PC-3 (cell line): ENCODE data around the gene TRABD2B. TPM values are rescaled to one million over a fixed set of nuclear protein-coding genes. Genes with fewer than 3 reads are reported as not detected.

Experiments used
- ATAC-seq: fragments of 200-7000 bp; cut with Tn5 transposase; 2 replicates; pipeline ENCODE4 v1.9.1; 2020; ENCODE audit warnings: mild to moderate bottlenecking, moderate library complexity
- BruUV-seq: library from RNA; stranded (reverse); fragments of 400-500 nt; replicated peaks from 2 replicates; lab custom pipeline; 2021; lab: Mats Ljungman, UMichigan
- CTCF ChIA-PET: fragments of 300-600 bp; sonication (Branson Sonifier 250); formaldehyde crosslinking; loops from one replicate; lab custom pipeline; 2022; ENCODE audit warnings: antibody characterized with exemption; lab: Charles Lee
- POLR2A ChIA-PET: fragments of 300-600 bp; sonication (Branson Sonifier 250); formaldehyde crosslinking; loops from one replicate; lab custom pipeline; 2022; ENCODE audit warnings: antibody characterized with exemption; ENCODE audit not compliant: unreplicated experiment; lab: Charles Lee
- DNase-seq: peaks from one replicate; pipeline ENCODE4 v3.0.0-alpha.2; 2015
- H2AFZ ChIP-seq: fragments of 300-600 bp; sonication (generic); 2 replicates; pipeline ENCODE4 v1.6.0; 2016; ENCODE audit warnings: antibody characterized with exemption, low read length
- H3F3A ChIP-seq: fragments of 300-600 bp; sonication (generic); one replicate; pipeline ENCODE4 v1.6.0; 2017; ENCODE audit warnings: antibody characterized with exemption, low read length, control low read depth, mild to moderate bottlenecking; ENCODE audit not compliant: unreplicated experiment
- H3K27ac ChIP-seq: fragments of 300-600 bp; sonication (generic); 2 replicates; pipeline ENCODE4 v1.5.1; 2016; ENCODE audit warnings: mild to moderate bottlenecking, low read length
- H3K27me3 ChIP-seq: fragments of 300-600 bp; sonication (generic); 2 replicates; pipeline ENCODE4 v1.6.1; 2016; ENCODE audit warnings: low read length, mixed read lengths
- H3K36me3 ChIP-seq: fragments of 300-600 bp; sonication (generic); 2 replicates; pipeline ENCODE4 v1.6.1; 2016; ENCODE audit warnings: low read depth, mixed run types, low read length, mixed read lengths
- H3K4me1 ChIP-seq: fragments of 300-600 bp; sonication (generic); 2 replicates; pipeline ENCODE4 v1.5.1; 2016; ENCODE audit warnings: low read length; ENCODE audit not compliant: insufficient read depth
- H3K4me2 ChIP-seq: fragments of 300-600 bp; sonication (generic); 2 replicates; pipeline ENCODE4 v1.6.0; 2016; ENCODE audit warnings: low read length
- H3K4me3 ChIP-seq: fragments of 300-600 bp; sonication (generic); 2 replicates; pipeline ENCODE4 v1.5.1; 2016; ENCODE audit warnings: mild to moderate bottlenecking, low read length, mixed read lengths
- H3K79me2 ChIP-seq: fragments of 300-600 bp; sonication (generic); 2 replicates; pipeline ENCODE4 v1.6.1; 2017; ENCODE audit warnings: low read length, mixed read lengths
- H3K9ac ChIP-seq: fragments of 300-600 bp; sonication (generic); 2 replicates; pipeline ENCODE4 v1.6.0; 2016; ENCODE audit warnings: mild to moderate bottlenecking, low read length
- H3K9me2 ChIP-seq: fragments of 300-600 bp; sonication (generic); replicated peaks from 2 replicates; pipeline ENCODE4 v1.6.1; 2016; ENCODE audit warnings: mixed run types, low read length, mixed read lengths
- H3K9me3 ChIP-seq: fragments of 300-600 bp; sonication (generic); 2 replicates; pipeline ENCODE4 v1.6.1; 2016; ENCODE audit warnings: low read length, mixed read lengths
- H4K20me1 ChIP-seq: fragments of 300-600 bp; sonication (generic); 2 replicates; pipeline ENCODE4 v1.6.1; 2016; ENCODE audit warnings: low read length, mixed read lengths
- EZH2 ChIP-seq: fragments of 300-600 bp; sonication (generic); IDR thresholded peaks from one replicate; pipeline ENCODE4 v1.6.1; 2017; ENCODE audit warnings: antibody characterized with exemption, mild to moderate bottlenecking, low read length; ENCODE audit not compliant: unreplicated experiment
- EZH2phosphoT487 ChIP-seq: fragments of 300-600 bp; sonication (generic); IDR thresholded peaks from 2 replicates; pipeline ENCODE4 v1.6.1; 2018; ENCODE audit warnings: mild to moderate bottlenecking, antibody characterized with exemption, low read length, borderline replicate concordance
- intact Hi-C: fragments of 100-400 bp; cut with micrococcal nuclease; formaldehyde crosslinking; loops from 2 replicates; pipeline ENCODE4 v1.9.0; 2023
- total RNA-seq: library from RNA; depleted of rRNA; stranded (reverse); fragments of >200 nt; gene quantifications from 2 replicates; pipeline ENCODE4 v1.2.3, GENCODE V29; 2014
- TF ChIP-seq, protein P1 (sequence below): fragments of 300-600 bp; sonication (generic); conservative IDR thresholded peaks from 2 replicates; pipeline ENCODE4 v1.5.1; 2017; ENCODE audit warnings: antibody characterized with exemption, low read depth, mild to moderate bottlenecking, low read length

The TRABD2B gene
- total RNA-seq, 1 experiment from 2014 or later: 0.44 TPM

- DNase-seq (no peak), ATAC-seq (no peak)
- no peak overlapping the region for H3K9ac ChIP-seq
- no peaks in the 10 kb centered on the region for H4K20me1 ChIP-seq
- no peaks in the 10 kb centered on the region for H3F3A ChIP-seq
- no peaks in the 10 kb centered on the region for H3K79me2 ChIP-seq
- no peaks in the 10 kb centered on the region for H3K9me2 ChIP-seq
- H3K4me2 ChIP-seq: no peak overlapping the region
- no peaks in the 10 kb centered on the region for H3K4me1 ChIP-seq
- intact Hi-C loops: no loop called here
- no peaks in the 10 kb centered on the region for H3K36me3 ChIP-seq
- CTCF ChIA-PET: no interaction called here
- no peak overlapping the region for H3K4me3 ChIP-seq
- no peaks in the 10 kb centered on the region for H3K27me3 ChIP-seq
- POLR2A ChIA-PET: no interaction called here
- TF ChIP-seq EZH2phosphoT487: no peak
- no peak for TF ChIP-seq EZH2
- no TSS peak for BruUV-seq
- H3K27ac ChIP-seq: no peak overlapping the region
- H3K9me3 ChIP-seq: no peaks in the 10 kb centered on the region
- H2AFZ ChIP-seq: no peak overlapping the region
These were observed 244.6 kb downstream of the TRABD2B start for GRCh38 chr1:47752559-47752958.

GRCh38 chr1:47751996-47752451 is 245.2 kb downstream of the TRABD2B start:
- Histone ChIP-seq H3K9me2 (no peaks in the 10 kb centered on the region), H4K20me1 (no peaks in the 10 kb centered on the region), H3K27ac (no peak overlapping the region), H3F3A (no peaks in the 10 kb centered on the region), H3K36me3 (no peaks in the 10 kb centered on the region), H3K9ac (no peak overlapping the region), H3K4me3 (no peak overlapping the region), H3K4me2 (no peak overlapping the region), H2AFZ (no peak overlapping the region), H3K9me3 (no peaks in the 10 kb centered on the region), H3K79me2 (no peaks in the 10 kb centered on the region), H3K27me3 (no peaks in the 10 kb centered on the region), H3K4me1 (no peaks in the 10 kb centered on the region)
- TF ChIP-seq, protein P1, sequence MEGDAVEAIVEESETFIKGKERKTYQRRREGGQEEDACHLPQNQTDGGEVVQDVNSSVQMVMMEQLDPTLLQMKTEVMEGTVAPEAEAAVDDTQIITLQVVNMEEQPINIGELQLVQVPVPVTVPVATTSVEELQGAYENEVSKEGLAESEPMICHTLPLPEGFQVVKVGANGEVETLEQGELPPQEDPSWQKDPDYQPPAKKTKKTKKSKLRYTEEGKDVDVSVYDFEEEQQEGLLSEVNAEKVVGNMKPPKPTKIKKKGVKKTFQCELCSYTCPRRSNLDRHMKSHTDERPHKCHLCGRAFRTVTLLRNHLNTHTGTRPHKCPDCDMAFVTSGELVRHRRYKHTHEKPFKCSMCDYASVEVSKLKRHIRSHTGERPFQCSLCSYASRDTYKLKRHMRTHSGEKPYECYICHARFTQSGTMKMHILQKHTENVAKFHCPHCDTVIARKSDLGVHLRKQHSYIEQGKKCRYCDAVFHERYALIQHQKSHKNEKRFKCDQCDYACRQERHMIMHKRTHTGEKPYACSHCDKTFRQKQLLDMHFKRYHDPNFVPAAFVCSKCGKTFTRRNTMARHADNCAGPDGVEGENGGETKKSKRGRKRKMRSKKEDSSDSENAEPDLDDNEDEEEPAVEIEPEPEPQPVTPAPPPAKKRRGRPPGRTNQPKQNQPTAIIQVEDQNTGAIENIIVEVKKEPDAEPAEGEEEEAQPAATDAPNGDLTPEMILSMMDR: no peak
- no peak for TF ChIP-seq EZH2
- no peak for TF ChIP-seq EZH2phosphoT487
- ATAC-seq: no peak
- no peak for DNase-seq
- intact Hi-C loops: no loop called here
- ChIA-PET CTCF (no interaction called here), POLR2A (no interaction called here)
- no TSS peak for BruUV-seq

DNA sequence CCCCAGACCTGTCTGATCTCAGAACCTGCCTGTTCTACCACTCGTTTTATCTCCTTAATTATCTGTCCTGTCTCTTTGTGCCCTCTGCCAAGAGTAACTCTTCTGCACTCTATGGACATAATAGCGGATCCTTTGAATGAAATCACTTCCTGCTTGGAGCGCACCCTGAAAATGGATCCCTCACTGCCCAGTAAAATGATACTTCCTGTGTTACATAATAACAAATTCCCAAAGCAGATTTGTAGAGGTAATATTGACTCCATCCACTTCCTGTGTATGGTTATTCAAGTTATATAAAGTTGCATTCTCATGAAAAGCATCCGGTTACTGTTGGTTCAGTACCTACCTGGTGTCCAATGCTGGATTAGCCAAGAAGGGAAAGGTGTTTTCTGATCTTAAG is 246.0 kb downstream of the TRABD2B start:
- Histone ChIP-seq H3K4me2 (no peak overlapping the region), H3K27ac (no peak overlapping the region), H3F3A (no peaks in the 10 kb centered on the region), H3K9ac (no peak overlapping the region), H3K4me1 (no peaks in the 10 kb centered on the region), H3K36me3 (no peaks in the 10 kb centered on the region), H3K9me3 (no peaks in the 10 kb centered on the region), H4K20me1 (no peaks in the 10 kb centered on the region), H3K27me3 (no peaks in the 10 kb centered on the region), H2AFZ (peak overlapping the region; percentile 50; the same call in 1 of the 2 replicates), H3K79me2 (no peaks in the 10 kb centered on the region), H3K4me3 (no peak overlapping the region), H3K9me2 (no peaks in the 10 kb centered on the region)
- intact Hi-C loops: no loop called here
- CTCF ChIA-PET: no interaction called here
- peak; percentile 9 for DNase-seq
- BruUV-seq: no TSS peak
- POLR2A ChIA-PET: no interaction called here
- TF ChIP-seq EZH2phosphoT487 (no peak), EZH2 (no peak)
- TF ChIP-seq, protein P1: no peak
- no peak for ATAC-seq
